ENCODE results near the gene PRKCE. TPM values are rescaled to one million over a fixed set of nuclear protein-coding genes. Genes with fewer than 3 reads are reported as not detected.

The PRKCE gene
- total and polyA plus RNA-seq, 2 experiments from 2014 or later, result 0.94 to 1.2 TPM

DNA sequence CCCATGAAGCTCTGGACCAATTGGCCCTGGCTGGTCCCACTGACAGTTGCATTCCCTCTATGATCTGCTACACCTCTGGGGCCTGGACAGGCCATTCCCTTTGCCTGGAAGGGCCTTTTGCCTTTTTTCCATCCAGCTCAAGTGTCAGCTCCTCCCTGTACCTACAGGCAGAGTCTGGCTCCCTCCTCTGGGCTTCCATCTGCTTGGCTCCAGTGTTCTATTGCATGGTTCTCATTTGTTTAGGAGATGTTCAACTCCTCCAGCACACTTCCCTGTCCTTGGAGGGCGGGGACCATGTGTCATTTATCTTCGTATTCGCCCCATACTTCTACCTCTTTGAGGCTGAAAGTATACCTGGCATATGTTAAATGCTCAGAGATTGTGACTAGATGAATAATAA is 61.1 kb downstream of the PRKCE start:
- H3K36me3 Mint-ChIP-seq (ENCODE audit: low read depth), result 0 out of 3 replicates have a peak, but pooled peaks cover 5% of the 10 kb centered on the region
- H3K27ac Mint-ChIP-seq, result no peak overlapping the region
- ATAC-seq (peak; percentile 46), DNase-seq (ENCODE audit: low spot score) (no peak)
- H3K4me3 Mint-ChIP-seq, result no peak overlapping the region
- no peak for TF ChIP-seq CREB1 (CRISPR knock-in tag; IDR thresholded peaks at IDR 0.05; ENCODE audit: low read depth)
- TF ChIP-seq, protein P1, sequence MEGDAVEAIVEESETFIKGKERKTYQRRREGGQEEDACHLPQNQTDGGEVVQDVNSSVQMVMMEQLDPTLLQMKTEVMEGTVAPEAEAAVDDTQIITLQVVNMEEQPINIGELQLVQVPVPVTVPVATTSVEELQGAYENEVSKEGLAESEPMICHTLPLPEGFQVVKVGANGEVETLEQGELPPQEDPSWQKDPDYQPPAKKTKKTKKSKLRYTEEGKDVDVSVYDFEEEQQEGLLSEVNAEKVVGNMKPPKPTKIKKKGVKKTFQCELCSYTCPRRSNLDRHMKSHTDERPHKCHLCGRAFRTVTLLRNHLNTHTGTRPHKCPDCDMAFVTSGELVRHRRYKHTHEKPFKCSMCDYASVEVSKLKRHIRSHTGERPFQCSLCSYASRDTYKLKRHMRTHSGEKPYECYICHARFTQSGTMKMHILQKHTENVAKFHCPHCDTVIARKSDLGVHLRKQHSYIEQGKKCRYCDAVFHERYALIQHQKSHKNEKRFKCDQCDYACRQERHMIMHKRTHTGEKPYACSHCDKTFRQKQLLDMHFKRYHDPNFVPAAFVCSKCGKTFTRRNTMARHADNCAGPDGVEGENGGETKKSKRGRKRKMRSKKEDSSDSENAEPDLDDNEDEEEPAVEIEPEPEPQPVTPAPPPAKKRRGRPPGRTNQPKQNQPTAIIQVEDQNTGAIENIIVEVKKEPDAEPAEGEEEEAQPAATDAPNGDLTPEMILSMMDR (conservative IDR thresholded peaks at IDR 0.05; ENCODE audit: low read depth in 2 of 2), result peak in 1 of 2 experiments; percentile 38; a peak in 2 of 4 replicates
- peaks cover 10% of the 10 kb centered on the region; the same call in 2 of the 3 replicates for H3K9me3 Mint-ChIP-seq
- H3K4me3 ChIP-seq, result no peak overlapping the region
- H3K9me2 ChIP-seq (ENCODE audit: insufficient read depth), result no peaks in the 10 kb centered on the region
- no peaks in the 10 kb centered on the region for H4K20me1 ChIP-seq (replicated peaks; ENCODE audit: insufficient read depth)
- H3K36me3 ChIP-seq (ENCODE audit: insufficient read depth), result no peaks in the 10 kb centered on the region
- H3K27ac ChIP-seq (ENCODE audit: low read depth), result no peak overlapping the region
- no peaks in the 10 kb centered on the region for H3K27me3 ChIP-seq (ENCODE audit: insufficient read depth)
- H3K4me1 Mint-ChIP-seq, result peaks cover 10% of the 10 kb centered on the region
- no peaks in the 10 kb centered on the region for H3K4me1 ChIP-seq (ENCODE audit: insufficient read depth)
- no peak overlapping the region for H2AFZ ChIP-seq
- no peak overlapping the region for H3K4me2 ChIP-seq
- H3K27me3 Mint-ChIP-seq (ENCODE audit: insufficient read depth, low read depth, poor library complexity), result peaks cover 7% of the 10 kb centered on the region
- no peaks in the 10 kb centered on the region for H3K79me2 ChIP-seq (replicated peaks; ENCODE audit: insufficient read depth)
- no peaks in the 10 kb centered on the region for H3F3A ChIP-seq (replicated peaks; ENCODE audit: low read depth)

GRCh38 chr2:45713136-45713535 is 61.7 kb downstream of the PRKCE start:
- Histone ChIP-seq H3K4me1 (ENCODE audit: insufficient read depth) (no peaks in the 10 kb centered on the region), H3K4me2 (no peak overlapping the region), H3K4me3 (no peak overlapping the region), H3K27me3 (ENCODE audit: insufficient read depth) (no peaks in the 10 kb centered on the region), H2AFZ (no peak overlapping the region), H3K79me2 (replicated peaks; ENCODE audit: insufficient read depth) (no peaks in the 10 kb centered on the region), H3K27ac (ENCODE audit: low read depth) (no peak overlapping the region), H3K9me2 (ENCODE audit: insufficient read depth) (no peaks in the 10 kb centered on the region), H3K36me3 (ENCODE audit: insufficient read depth) (no peaks in the 10 kb centered on the region), H4K20me1 (replicated peaks; ENCODE audit: insufficient read depth) (no peaks in the 10 kb centered on the region), H3F3A (replicated peaks; ENCODE audit: low read depth) (no peaks in the 10 kb centered on the region)
- no peak overlapping the region for H3K4me3 Mint-ChIP-seq
- TF ChIP-seq ZNF331 (CRISPR knock-in tag; IDR thresholded peaks at IDR 0.05; ENCODE audit: low read depth) (no peak), STAT1 (IDR thresholded peaks at IDR 0.05; ENCODE audit: unreplicated experiment) (no peak), NANOG (IDR thresholded peaks at IDR 0.05; ENCODE audit: borderline replicate concordance) (no peak)
- TF ChIP-seq, protein P2, sequence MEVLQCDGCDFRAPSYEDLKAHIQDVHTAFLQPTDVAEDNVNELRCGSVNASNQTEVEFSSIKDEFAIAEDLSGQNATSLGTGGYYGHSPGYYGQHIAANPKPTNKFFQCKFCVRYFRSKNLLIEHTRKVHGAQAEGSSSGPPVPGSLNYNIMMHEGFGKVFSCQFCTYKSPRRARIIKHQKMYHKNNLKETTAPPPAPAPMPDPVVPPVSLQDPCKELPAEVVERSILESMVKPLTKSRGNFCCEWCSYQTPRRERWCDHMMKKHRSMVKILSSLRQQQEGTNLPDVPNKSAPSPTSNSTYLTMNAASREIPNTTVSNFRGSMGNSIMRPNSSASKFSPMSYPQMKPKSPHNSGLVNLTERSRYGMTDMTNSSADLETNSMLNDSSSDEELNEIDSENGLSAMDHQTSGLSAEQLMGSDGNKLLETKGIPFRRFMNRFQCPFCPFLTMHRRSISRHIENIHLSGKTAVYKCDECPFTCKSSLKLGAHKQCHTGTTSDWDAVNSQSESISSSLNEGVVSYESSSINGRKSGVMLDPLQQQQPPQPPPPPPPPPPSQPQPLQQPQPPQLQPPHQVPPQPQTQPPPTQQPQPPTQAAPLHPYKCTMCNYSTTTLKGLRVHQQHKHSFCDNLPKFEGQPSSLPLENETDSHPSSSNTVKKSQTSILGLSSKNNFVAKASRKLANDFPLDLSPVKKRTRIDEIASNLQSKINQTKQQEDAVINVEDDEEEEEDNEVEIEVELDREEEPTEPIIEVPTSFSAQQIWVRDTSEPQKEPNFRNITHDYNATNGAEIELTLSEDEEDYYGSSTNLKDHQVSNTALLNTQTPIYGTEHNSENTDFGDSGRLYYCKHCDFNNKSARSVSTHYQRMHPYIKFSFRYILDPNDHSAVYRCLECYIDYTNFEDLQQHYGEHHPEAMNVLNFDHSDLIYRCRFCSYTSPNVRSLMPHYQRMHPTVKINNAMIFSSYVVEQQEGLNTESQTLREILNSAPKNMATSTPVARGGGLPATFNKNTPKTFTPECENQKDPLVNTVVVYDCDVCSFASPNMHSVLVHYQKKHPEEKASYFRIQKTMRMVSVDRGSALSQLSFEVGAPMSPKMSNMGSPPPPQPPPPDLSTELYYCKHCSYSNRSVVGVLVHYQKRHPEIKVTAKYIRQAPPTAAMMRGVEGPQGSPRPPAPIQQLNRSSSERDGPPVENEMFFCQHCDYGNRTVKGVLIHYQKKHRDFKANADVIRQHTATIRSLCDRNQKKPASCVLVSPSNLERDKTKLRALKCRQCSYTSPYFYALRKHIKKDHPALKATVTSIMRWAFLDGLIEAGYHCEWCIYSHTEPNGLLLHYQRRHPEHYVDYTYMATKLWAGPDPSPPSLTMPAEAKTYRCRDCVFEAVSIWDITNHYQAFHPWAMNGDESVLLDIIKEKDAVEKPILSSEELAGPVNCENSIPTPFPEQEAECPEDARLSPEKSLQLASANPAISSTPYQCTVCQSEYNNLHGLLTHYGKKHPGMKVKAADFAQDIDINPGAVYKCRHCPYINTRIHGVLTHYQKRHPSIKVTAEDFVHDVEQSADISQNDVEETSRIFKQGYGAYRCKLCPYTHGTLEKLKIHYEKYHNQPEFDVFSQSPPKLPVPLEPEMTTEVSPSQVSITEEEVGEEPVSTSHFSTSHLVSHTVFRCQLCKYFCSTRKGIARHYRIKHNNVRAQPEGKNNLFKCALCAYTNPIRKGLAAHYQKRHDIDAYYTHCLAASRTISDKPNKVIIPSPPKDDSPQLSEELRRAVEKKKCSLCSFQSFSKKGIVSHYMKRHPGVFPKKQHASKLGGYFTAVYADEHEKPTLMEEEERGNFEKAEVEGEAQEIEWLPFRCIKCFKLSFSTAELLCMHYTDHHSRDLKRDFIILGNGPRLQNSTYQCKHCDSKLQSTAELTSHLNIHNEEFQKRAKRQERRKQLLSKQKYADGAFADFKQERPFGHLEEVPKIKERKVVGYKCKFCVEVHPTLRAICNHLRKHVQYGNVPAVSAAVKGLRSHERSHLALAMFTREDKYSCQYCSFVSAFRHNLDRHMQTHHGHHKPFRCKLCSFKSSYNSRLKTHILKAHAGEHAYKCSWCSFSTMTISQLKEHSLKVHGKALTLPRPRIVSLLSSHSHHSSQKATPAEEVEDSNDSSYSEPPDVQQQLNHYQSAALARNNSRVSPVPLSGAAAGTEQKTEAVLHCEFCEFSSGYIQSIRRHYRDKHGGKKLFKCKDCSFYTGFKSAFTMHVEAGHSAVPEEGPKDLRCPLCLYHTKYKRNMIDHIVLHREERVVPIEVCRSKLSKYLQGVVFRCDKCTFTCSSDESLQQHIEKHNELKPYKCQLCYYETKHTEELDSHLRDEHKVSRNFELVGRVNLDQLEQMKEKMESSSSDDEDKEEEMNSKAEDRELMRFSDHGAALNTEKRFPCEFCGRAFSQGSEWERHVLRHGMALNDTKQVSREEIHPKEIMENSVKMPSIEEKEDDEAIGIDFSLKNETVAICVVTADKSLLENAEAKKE (CRISPR knock-in tag; IDR thresholded peaks at IDR 0.05), result no peak
- TF ChIP-seq, protein P1 (conservative IDR thresholded peaks at IDR 0.05; ENCODE audit: low read depth in 2 of 2), result no peak
- DNase-seq (ENCODE audit: low spot score) (no peak), ATAC-seq (no peak)
- no peak overlapping the region for H3K27ac Mint-ChIP-seq
- peaks cover 7% of the 10 kb centered on the region for H3K27me3 Mint-ChIP-seq (ENCODE audit: insufficient read depth, low read depth, poor library complexity)
- H3K9me3 Mint-ChIP-seq, result peaks cover 7% of the 10 kb centered on the region; the same call in 2 of the 3 replicates
- H3K4me1 Mint-ChIP-seq, result peaks cover 10% of the 10 kb centered on the region
- 0 out of 3 replicates have a peak, but pooled peaks cover 5% of the 10 kb centered on the region for H3K36me3 Mint-ChIP-seq (ENCODE audit: low read depth)
